Measurements from ENCODE around the gene SCAF8. TPM values are rescaled to one million over a fixed set of nuclear protein-coding genes. Genes with fewer than 3 reads are reported as not detected.

SCAF8 gene, protein sequence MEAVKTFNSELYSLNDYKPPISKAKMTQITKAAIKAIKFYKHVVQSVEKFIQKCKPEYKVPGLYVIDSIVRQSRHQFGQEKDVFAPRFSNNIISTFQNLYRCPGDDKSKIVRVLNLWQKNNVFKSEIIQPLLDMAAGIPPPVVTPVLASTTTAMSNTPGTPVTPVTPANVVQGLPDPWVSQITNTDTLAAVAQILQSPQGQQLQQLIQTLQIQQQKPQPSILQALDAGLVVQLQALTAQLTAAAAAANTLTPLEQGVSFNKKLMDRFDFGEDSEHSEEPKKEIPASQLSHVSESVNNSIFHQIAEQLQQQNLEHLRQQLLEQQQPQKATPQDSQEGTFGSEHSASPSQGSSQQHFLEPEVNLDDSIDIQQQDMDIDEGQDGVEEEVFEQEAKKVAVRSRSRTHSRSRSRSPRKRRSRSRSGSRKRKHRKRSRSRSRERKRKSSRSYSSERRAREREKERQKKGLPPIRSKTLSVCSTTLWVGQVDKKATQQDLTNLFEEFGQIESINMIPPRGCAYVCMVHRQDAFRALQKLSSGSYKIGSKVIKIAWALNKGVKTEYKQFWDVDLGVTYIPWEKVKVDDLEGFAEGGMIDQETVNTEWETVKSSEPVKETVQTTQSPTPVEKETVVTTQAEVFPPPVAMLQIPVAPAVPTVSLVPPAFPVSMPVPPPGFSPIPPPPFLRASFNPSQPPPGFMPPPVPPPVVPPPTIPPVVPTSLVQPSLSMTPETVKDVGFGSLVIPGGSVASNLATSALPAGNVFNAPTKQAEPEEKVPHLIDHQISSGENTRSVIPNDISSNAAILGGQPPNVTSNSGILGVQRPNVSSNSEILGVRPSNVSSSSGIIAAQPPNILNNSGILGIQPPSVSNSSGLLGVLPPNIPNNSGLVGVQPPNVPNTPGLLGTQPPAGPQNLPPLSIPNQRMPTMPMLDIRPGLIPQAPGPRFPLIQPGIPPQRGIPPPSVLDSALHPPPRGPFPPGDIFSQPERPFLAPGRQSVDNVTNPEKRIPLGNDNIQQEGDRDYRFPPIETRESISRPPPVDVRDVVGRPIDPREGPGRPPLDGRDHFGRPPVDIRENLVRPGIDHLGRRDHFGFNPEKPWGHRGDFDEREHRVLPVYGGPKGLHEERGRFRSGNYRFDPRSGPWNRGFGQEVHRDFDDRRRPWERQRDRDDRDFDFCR (N-terminal part only)
- total RNA-seq (2021; fragmentation: NEBNext Ultra II Directional; extraction: Animal tissue kit (Norgen Biotek cat#: 25700)) = 10 to 100 TPM; 35.2 to 43.3 (median 38.4) TPM
- long read RNA-seq, full-length matches to known transcripts = 1 of 12 reads
- long read RNA-seq, partial matches to known transcripts = 9 of 12 reads
- long read RNA-seq, other reads (novel, unspliced or antisense) = 2 of 12 reads

GRCh38 chr6:154733183-154733625 is at the start of gene SCAF8:
Gene SCAF8, plus strand, starts transcription at chr6:154733416. Its CDS starts 485 bp downstream, at chr6:154733901.
- Mint-ChIP-seq H3K36me3 (ENCODE audit: low read depth) (peaks cover 7% of the 10 kb centered on the region), H3K4me3 (peak within 1 kb of the TSS; percentile 97), H3K27ac (peak within 1 kb of the TSS; percentile 91), H3K27me3 (ENCODE audit: insufficient read depth) (peaks cover 2% of the 10 kb centered on the region; the same call in 1 of the 2 replicates), H3K4me1 (ENCODE audit: low read depth) (peaks cover 37% of the 10 kb centered on the region), H3K9me3 (no peaks in the 10 kb centered on the region)
- DNase-seq = peak; percentile 52
- peak; percentile 92 for TF ChIP-seq CTCF (IDR thresholded peaks at IDR 0.05)

- Mint-ChIP-seq H3K27me3 (ENCODE audit: insufficient read depth) (no peaks in the 10 kb centered on the region; the same call in none of the 2 replicates), H3K27ac (peak overlapping the region; percentile 56), H3K4me1 (ENCODE audit: low read depth) (peaks cover 19% of the 10 kb centered on the region), H3K36me3 (ENCODE audit: low read depth) (no peaks in the 10 kb centered on the region), H3K4me3 (peak overlapping the region; percentile 41), H3K9me3 (no peaks in the 10 kb centered on the region)
- TF ChIP-seq CTCF (IDR thresholded peaks at IDR 0.05) = no peak
- peak; percentile 25 for DNase-seq
Observed at GRCh38 chr6:154683756-154684523, 49.3 kb upstream of the SCAF8 start.

GRCh38 chr6:154686162-154686561 is 47.1 kb upstream of the SCAF8 start:
- H3K36me3 Mint-ChIP-seq (ENCODE audit: low read depth) = no peaks in the 10 kb centered on the region
- no peak overlapping the region for H3K27ac Mint-ChIP-seq
- no peak for TF ChIP-seq CTCF (IDR thresholded peaks at IDR 0.05)
- H3K4me3 Mint-ChIP-seq = no peak overlapping the region
- H3K27me3 Mint-ChIP-seq (ENCODE audit: insufficient read depth) = no peaks in the 10 kb centered on the region; the same call in none of the 2 replicates
- no peaks in the 10 kb centered on the region for H3K9me3 Mint-ChIP-seq
- H3K4me1 Mint-ChIP-seq (ENCODE audit: low read depth) = peaks cover 14% of the 10 kb centered on the region
- no peak for DNase-seq

DNA sequence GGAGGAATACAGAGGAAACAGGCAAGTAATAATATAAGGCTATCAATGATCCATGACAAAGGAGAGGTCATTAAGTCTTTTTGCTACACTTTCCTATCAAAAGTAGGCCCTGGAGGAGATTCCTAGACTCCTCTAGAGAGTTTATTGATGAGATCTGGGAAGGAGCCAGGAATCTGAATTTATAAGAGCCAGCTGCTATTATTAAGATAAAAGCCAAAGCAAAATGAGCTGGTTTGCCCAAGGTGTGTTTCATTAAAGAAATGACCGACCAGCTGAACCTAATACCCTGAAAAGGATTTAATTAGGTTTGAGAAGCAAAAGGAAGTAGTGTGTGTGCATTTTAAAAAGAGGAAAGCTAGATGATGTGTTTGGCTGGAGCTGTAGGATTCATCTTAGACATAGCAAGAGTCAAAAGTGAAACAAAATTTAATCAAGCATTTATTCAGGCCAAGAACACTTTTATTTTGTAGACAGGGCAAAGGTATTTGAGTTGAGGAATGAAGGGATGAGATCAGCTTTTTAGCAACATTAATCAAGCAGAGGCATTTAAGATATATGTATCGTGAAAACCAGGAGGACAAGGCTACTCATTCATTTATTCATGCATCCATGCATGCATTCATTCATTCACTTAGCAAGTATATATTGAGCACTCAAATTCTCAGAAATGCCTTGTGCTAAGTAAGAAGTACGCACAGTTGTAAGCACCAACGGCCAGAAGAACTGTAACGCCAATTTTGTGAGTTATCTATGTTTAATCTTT is 43.5 kb upstream of the SCAF8 start:
- TF ChIP-seq CTCF (IDR thresholded peaks at IDR 0.05) = no peak
- Mint-ChIP-seq H3K27me3 (ENCODE audit: insufficient read depth) (no peaks in the 10 kb centered on the region; the same call in 1 of the 2 replicates), H3K4me3 (no peak overlapping the region), H3K27ac (no peak overlapping the region), H3K36me3 (ENCODE audit: low read depth) (no peaks in the 10 kb centered on the region), H3K9me3 (no peaks in the 10 kb centered on the region), H3K4me1 (ENCODE audit: low read depth) (no peaks in the 10 kb centered on the region)
- no peak for DNase-seq
